SK-N-MC (cell line): Measurements from ENCODE around the gene IL11RA.

ENCODE experiments used
- DNase-seq: peaks from one replicate; pipeline ENCODE4 v3.0.0-alpha.2; 2011; ENCODE audit warnings: low read depth, low spot score
- H3K27ac ChIP-seq: fragments of 200-600 bp; sonication (generic); 2 replicates; pipeline ENCODE4 v1.5.1; 2016; ENCODE audit warnings: mixed run types
- H3K36me3 ChIP-seq: fragments of 200-600 bp; sonication (generic); 2 replicates; pipeline ENCODE4 v1.6.1; 2017; ENCODE audit warnings: antibody characterized with exemption, low read length, mixed read lengths; ENCODE audit not compliant: insufficient read depth
- H3K4me3 ChIP-seq: fragments of 200-600 bp; sonication (generic); 2 replicates; pipeline ENCODE4 v1.5.1; 2016
- H3K9ac ChIP-seq: fragments of 200-600 bp; sonication (generic); 2 replicates; pipeline ENCODE4 v1.8.0; 2017; ENCODE audit warnings: mixed run types, mixed read lengths; ENCODE audit not compliant: insufficient read length
- H3K9me3 ChIP-seq: fragments of 200-600 bp; sonication (generic); 2 replicates; pipeline ENCODE4 v1.6.1; 2017; ENCODE audit warnings: low read depth, mild to moderate bottlenecking, antibody characterized with exemption, low read length, moderate library complexity, mixed read lengths
- EZH2 ChIP-seq: fragments of 200-600 bp; sonication (generic); IDR thresholded peaks from one replicate; pipeline ENCODE4 v1.6.1; 2017; ENCODE audit warnings: antibody characterized with exemption
- FOXP2 ChIP-seq: optimal IDR thresholded peaks from 2 replicates; pipeline ENCODE3; 2011; ENCODE audit warnings: mild to moderate bottlenecking, moderate library complexity; ENCODE audit not compliant: insufficient read depth; ENCODE audit errors: extremely low read length, control extremely low read depth
- POLR2AphosphoS5 ChIP-seq: IDR thresholded peaks from 2 replicates; pipeline ENCODE4 v1.6.1; 2012; ENCODE audit warnings: mild to moderate bottlenecking, low read depth, low read length, borderline replicate concordance

The IL11RA gene

DNA sequence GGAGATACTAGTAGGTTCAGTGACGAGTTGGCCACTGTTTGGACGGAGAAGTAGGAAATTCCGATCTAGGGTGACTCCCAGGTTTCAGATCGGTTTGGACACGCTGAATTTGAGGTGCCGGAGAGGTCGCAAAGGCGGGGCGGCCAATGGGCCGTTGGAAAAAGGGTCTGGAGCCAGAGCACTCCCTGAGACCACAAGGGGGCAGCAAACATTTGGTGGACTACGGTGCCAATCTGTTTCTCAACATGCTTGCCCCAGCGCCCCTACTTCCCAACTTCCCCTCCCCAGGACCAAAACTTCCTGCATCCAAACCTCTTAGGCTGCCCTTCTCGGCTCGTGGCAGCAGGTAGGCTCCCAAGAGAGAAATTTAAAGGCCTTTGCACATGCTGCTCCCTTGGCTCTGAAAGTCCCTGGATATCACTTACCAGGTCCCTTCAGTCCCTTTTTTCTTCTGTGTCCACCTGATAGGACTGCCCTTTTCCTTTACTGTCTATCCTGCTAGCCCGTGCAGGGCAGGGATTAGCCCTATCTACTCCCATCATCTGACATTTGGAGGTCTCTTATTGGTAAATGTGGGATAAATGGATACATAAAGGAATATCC is 39.1 kb upstream of the IL11RA start:
- H3K9me3 ChIP-seq, result no peaks in the 10 kb centered on the region
- H3K9ac ChIP-seq, result peak overlapping the region; percentile 94
- H3K4me3 ChIP-seq, result peak overlapping the region; percentile 87
- DNase-seq, result no peak
- peaks cover 6% of the 10 kb centered on the region; the same call in 1 of the 2 replicates for H3K36me3 ChIP-seq
- TF ChIP-seq POLR2AphosphoS5, result no peak
- TF ChIP-seq FOXP2, result no peak
- no peak for TF ChIP-seq EZH2
- H3K27ac ChIP-seq, result no peak overlapping the region

DNA sequence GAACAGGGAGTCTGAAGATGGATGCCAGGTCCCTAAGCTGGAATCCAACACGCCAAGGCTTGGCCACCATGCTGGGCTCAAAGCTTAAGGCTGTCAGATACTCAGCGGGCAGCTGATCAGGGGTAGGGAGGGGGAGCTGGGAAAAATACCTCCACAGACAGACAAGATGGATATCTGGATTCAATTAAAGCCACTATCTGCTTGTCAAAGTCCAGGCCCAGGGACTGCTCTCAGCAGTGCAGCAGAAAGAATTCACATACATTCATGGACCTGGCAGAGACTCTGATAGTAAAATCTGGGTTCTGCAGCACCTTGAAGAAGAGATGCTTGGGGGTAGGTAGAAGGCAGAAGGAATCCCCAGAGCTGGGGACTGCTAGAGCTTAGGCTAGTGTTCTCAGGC is 36.9 kb upstream of the IL11RA start:
- DNase-seq, result no peak
- Histone ChIP-seq H3K4me3 (no peak overlapping the region), H3K36me3 (peaks cover 6% of the 10 kb centered on the region; the same call in 1 of the 2 replicates), H3K27ac (no peak overlapping the region), H3K9me3 (no peaks in the 10 kb centered on the region), H3K9ac (no peak overlapping the region)
- no peak for TF ChIP-seq EZH2
- TF ChIP-seq POLR2AphosphoS5, result no peak
- no peak for TF ChIP-seq FOXP2

GRCh38 chr9:34620061-34620994 is 31.7 kb upstream of the IL11RA start, which contains the start of gene DCTN3:
TSS of gene DCTN3 (minus strand) at chr9:34620495. CDS start at chr9:34620464, 31 bp downstream.
- Histone ChIP-seq H3K9ac (peak within 1 kb of the TSS; percentile 77), H3K4me3 (peak within 1 kb of the TSS; percentile 92)
- DNase-seq, result peak; percentile 77

GRCh38 chr9:34623374-34624235 is 28.4 kb upstream of the IL11RA start:
- H3K27ac ChIP-seq, result no peak overlapping the region
- no peak overlapping the region for H3K9ac ChIP-seq
- TF ChIP-seq EZH2 (no peak), FOXP2 (no peak), POLR2AphosphoS5 (no peak)
- no peak for DNase-seq
- no peaks in the 10 kb centered on the region for H3K36me3 ChIP-seq
- no peaks in the 10 kb centered on the region for H3K9me3 ChIP-seq
- no peak overlapping the region for H3K4me3 ChIP-seq

More at GRCh38 chr9:34620061-34620994, 31.7 kb upstream of the IL11RA start, which contains the start of gene DCTN3:
- Histone ChIP-seq H3K27ac (no peak within 1 kb of the TSS), H3K36me3 (peaks cover 6% of the 10 kb centered on the region; the same call in 1 of the 2 replicates), H3K9me3 (no peaks in the 10 kb centered on the region)
- TF ChIP-seq FOXP2 (no peak), EZH2 (no peak), POLR2AphosphoS5 (peak; percentile 72)

GRCh38 chr9:34624475-34625185 is 27.4 kb upstream of the IL11RA start:
- H3K4me3 ChIP-seq, result no peak overlapping the region

GRCh38 chr9:34625186-34625486 is 26.8 kb upstream of the IL11RA start:
- Histone ChIP-seq H3K9ac (no peak overlapping the region), H3K4me3 (no peak overlapping the region), H3K36me3 (no peaks in the 10 kb centered on the region), H3K27ac (no peak overlapping the region), H3K9me3 (no peaks in the 10 kb centered on the region)
- TF ChIP-seq FOXP2 (no peak), EZH2 (no peak), POLR2AphosphoS5 (no peak)
- DNase-seq, result no peak

More at GRCh38 chr9:34624475-34625185, 27.4 kb upstream of the IL11RA start:
- no peak for DNase-seq
- H3K9me3 ChIP-seq, result no peaks in the 10 kb centered on the region
- H3K27ac ChIP-seq, result no peak overlapping the region
- TF ChIP-seq EZH2 (no peak), POLR2AphosphoS5 (no peak), FOXP2 (no peak)
- H3K36me3 ChIP-seq, result no peaks in the 10 kb centered on the region
- H3K9ac ChIP-seq, result no peak overlapping the region

GRCh38 chr9:34627716-34628655 is 24.0 kb upstream of the IL11RA start:
- no peaks in the 10 kb centered on the region for H3K9me3 ChIP-seq
- TF ChIP-seq EZH2 (peak; percentile 81), FOXP2 (no peak), POLR2AphosphoS5 (no peak)
- no peak for DNase-seq
- no peak overlapping the region for H3K9ac ChIP-seq
- 0 out of 2 replicates have a peak overlapping the region, but pooled peaks have one; percentile 18 for H3K4me3 ChIP-seq
- H3K36me3 ChIP-seq, result no peaks in the 10 kb centered on the region
- H3K27ac ChIP-seq, result no peak overlapping the region
